Erythroblast (primary cell): ENCODE data around the gene ROBO2.

ENCODE experiments used
- GATA1 ChIP-seq: IDR thresholded peaks from 2 replicates; pipeline ENCODE4 v1.6.1; 2011; ENCODE audit warnings: low read depth, mild to moderate bottlenecking, control low read depth, low read length, moderate library complexity
- POLR2A ChIP-seq: IDR thresholded peaks from 2 replicates; pipeline ENCODE4 v1.6.1; 2011; ENCODE audit warnings: mild to moderate bottlenecking, low read length

GRCh38 chr3:77125966-77126365 is 86.1 kb downstream of the ROBO2 start:
- no peak for TF ChIP-seq POLR2A
- TF ChIP-seq GATA1 = no peak
